ENCODE results near the gene GSG1. TPM values are rescaled to one million over a fixed set of nuclear protein-coding genes. Genes with fewer than 3 reads are reported as not detected.

GSG1 gene
- total RNA-seq, 3 donors from 2014 or later, result not detected

- no peak for DNase-seq
- H3K4me3 ChIP-seq, result peak overlapping the region; percentile 59
- peaks cover 8% of the 10 kb centered on the region for H3K4me1 ChIP-seq (ENCODE audit: low read depth)
- no peaks in the 10 kb centered on the region for H3K36me3 ChIP-seq (ENCODE audit: low read depth)
- no peak for TF ChIP-seq CTCF (IDR thresholded peaks at IDR 0.05)
- H3K9me3 ChIP-seq, result no peaks in the 10 kb centered on the region
- intact Hi-C loops (cut with DNase I, micrococcal nuclease), result no loop called here
- no peak for ATAC-seq
These were observed 58.6 kb downstream of the GSG1 start for GRCh38 chr12:13044906-13045299.

GRCh38 chr12:13044002-13044905 lies 59.2 kb downstream of the GSG1 start, which contains the start of gene FAM234B:
FAM234B (plus strand) TSS chr12:13044381; CDS start chr12:13044404, 23 bp downstream.
- Histone ChIP-seq H3K36me3 (ENCODE audit: low read depth) (no peaks in the 10 kb centered on the region), H3K4me1 (ENCODE audit: low read depth) (peaks cover 11% of the 10 kb centered on the region), H3K4me3 (peak within 1 kb of the TSS; percentile 59), H3K9me3 (no peaks in the 10 kb centered on the region)
- ATAC-seq, result peak; percentile 68
- no peak for TF ChIP-seq CTCF (IDR thresholded peaks at IDR 0.05)
- intact Hi-C loops (cut with DNase I, micrococcal nuclease), result no loop called here
- DNase-seq, result peak; percentile 78 to 85 (median 81)

- Histone ChIP-seq H3K9me3 (no peaks in the 10 kb centered on the region), H3K36me3 (ENCODE audit: low read depth) (no peaks in the 10 kb centered on the region), H3K4me3 (no peak overlapping the region), H3K4me1 (ENCODE audit: low read depth) (peaks cover 11% of the 10 kb centered on the region)
- ATAC-seq (no peak), DNase-seq (no peak)
- intact Hi-C loops (cut with DNase I, micrococcal nuclease), result no loop called here
- TF ChIP-seq CTCF (IDR thresholded peaks at IDR 0.05), result no peak
These were observed 60.7 kb downstream of the GSG1 start for GRCh38 chr12:13042666-13043230.

- Histone ChIP-seq H3K4me3 (no peak overlapping the region), H3K9me3 (no peaks in the 10 kb centered on the region), H3K4me1 (ENCODE audit: low read depth) (peaks cover 11% of the 10 kb centered on the region), H3K36me3 (ENCODE audit: low read depth) (no peaks in the 10 kb centered on the region)
- intact Hi-C loops (cut with DNase I, micrococcal nuclease), result no loop called here
- no peak for TF ChIP-seq CTCF (IDR thresholded peaks at IDR 0.05)
- ATAC-seq (no peak), DNase-seq (no peak)
These were observed 62.2 kb downstream of the GSG1 start for GRCh38 chr12:13041224-13041623.

- intact Hi-C loops (cut with DNase I, micrococcal nuclease), result no loop called here
- DNase-seq, result peak in 1 of 3 donors; percentile 46
- H3K36me3 ChIP-seq (ENCODE audit: low read depth), result no peaks in the 10 kb centered on the region
- no peaks in the 10 kb centered on the region for H3K9me3 ChIP-seq
- H3K4me1 ChIP-seq (ENCODE audit: low read depth), result peaks cover 11% of the 10 kb centered on the region
- no peak for TF ChIP-seq CTCF (IDR thresholded peaks at IDR 0.05)
- ATAC-seq, result peak; percentile 85
- H3K4me3 ChIP-seq, result no peak overlapping the region
These were observed 64.0 kb downstream of the GSG1 start for GRCh38 chr12:13039328-13039956.
